Endothelial cell of umbilical vein (primary cell): ENCODE data around the gene NOXRED1. TPM values are rescaled to one million over a fixed set of nuclear protein-coding genes. Genes with fewer than 3 reads are reported as not detected.

ENCODE experiments used
- BruUV-seq: library from RNA; stranded (reverse); fragments of 400-500 nt; replicated peaks from 2 replicates; lab custom pipeline; 2021; lab: Mats Ljungman, UMichigan
- CTCF ChIA-PET: fragments of 300-600, 350-600 bp; sonication (Branson Sonifier 250); formaldehyde crosslinking; loops from one replicate; lab custom pipeline; 2021; ENCODE audit warnings: antibody characterized with exemption, inconsistent platforms; lab: Charles Lee
- POLR2A ChIA-PET: fragments of 300-600, 350-600 bp; sonication (Branson Sonifier 250); formaldehyde crosslinking; loops from one replicate; lab custom pipeline; 2021; ENCODE audit warnings: antibody characterized with exemption, inconsistent platforms; lab: Charles Lee
- DNase-seq: peaks from one replicate; pipeline ENCODE4 v3.0.0-alpha.2; 2011; ENCODE audit warnings: low read depth, low spot score
- FAIRE-seq: peaks from 2 replicates; lab custom pipeline; 2011; peaks lifted over from hg19 to GRCh38; lab: Jason Lieb, UNC
- H2AFZ ChIP-seq: 2 replicates; pipeline ENCODE4 v1.6.0; 2012; ENCODE audit warnings: low read depth, low read length, control low read depth, inconsistent platforms
- H3K27ac ChIP-seq: 2 replicates; pipeline ENCODE4 v1.5.1; 2011; ENCODE audit warnings: low read depth, mild to moderate bottlenecking, control low read depth, low read length, moderate library complexity; ENCODE audit not compliant: insufficient read depth
- H3K27me3 ChIP-seq, 2 experiments: 2 replicates each; pipeline versions ENCODE4 v1.6.0 to v1.6.1; 2011; ENCODE audit warnings: low read length in 2 of 2, mixed read lengths in 1 of 2; ENCODE audit not compliant: control insufficient read depth in 2 of 2, insufficient read depth in 2 of 2
- H3K36me3 ChIP-seq, 2 experiments: 2 replicates in 1 of 2; 3 replicates in 1 of 2; pipeline ENCODE4 v1.5.1; 2011; ENCODE audit warnings: low read length in 2 of 2, mild to moderate bottlenecking in 1 of 2, moderate library complexity in 1 of 2; ENCODE audit not compliant: control insufficient read depth in 2 of 2, insufficient read depth in 2 of 2; ENCODE audit errors: extremely low read depth in 1 of 2
- H3K4me1 ChIP-seq: 3 replicates; pipeline ENCODE4 v1.5.1; 2011; ENCODE audit warnings: mild to moderate bottlenecking, low read length; ENCODE audit not compliant: control insufficient read depth, insufficient read depth; ENCODE audit errors: extremely low read depth
- H3K4me2 ChIP-seq: 2 replicates; pipeline ENCODE4 v1.6.1; 2011; ENCODE audit warnings: low read length, control low read depth, mixed read lengths; ENCODE audit not compliant: insufficient read depth
- H3K4me3 ChIP-seq, 3 experiments: fragments of 200-600 bp in 1 of 3; sonication (generic), shearing (Covaris generic) in 1 of 3; replicated peaks in 1 of 3; 2 replicates each; pipeline ENCODE4 v1.5.1; 2011 to 2016; ENCODE audit warnings: control low read depth in 3 of 3, low read length in 3 of 3, mild to moderate bottlenecking in 2 of 3, inconsistent platforms in 1 of 3, low read depth in 1 of 3, moderate library complexity in 1 of 3; ENCODE audit not compliant: insufficient read depth in 1 of 3
- H3K79me2 ChIP-seq: 2 replicates; pipeline ENCODE4 v1.6.0; 2012; ENCODE audit warnings: low read length, inconsistent platforms; ENCODE audit not compliant: control insufficient read depth, insufficient read depth
- H3K9ac ChIP-seq: replicated peaks from 2 replicates; pipeline ENCODE3; 2011; ENCODE audit warnings: low read length, control low read depth; ENCODE audit not compliant: insufficient read depth; ENCODE audit errors: extremely low read depth
- H3K9me1 ChIP-seq: replicated peaks from 3 replicates; pipeline ENCODE4 v1.6.0; 2011; ENCODE audit warnings: mild to moderate bottlenecking, low read length; ENCODE audit not compliant: control insufficient read depth, insufficient read depth; ENCODE audit errors: extremely low read depth
- H3K9me3 ChIP-seq: replicated peaks from 2 replicates; pipeline ENCODE4 v1.5.1; 2012; ENCODE audit warnings: low read length, inconsistent platforms; ENCODE audit not compliant: control insufficient read depth, insufficient read depth
- H4K20me1 ChIP-seq: replicated peaks from 2 replicates; pipeline ENCODE3; 2011; ENCODE audit warnings: mild to moderate bottlenecking, low read length; ENCODE audit not compliant: control insufficient read depth, insufficient read depth; ENCODE audit errors: extremely low read depth
- CTCF ChIP-seq, 2 donors: IDR thresholded peaks; 1 replicate in 1 of 2; 2 replicates in 1 of 2; pipeline ENCODE4 v1.5.1; 2011; ENCODE audit warnings: low read length in 2 of 2, mild to moderate bottlenecking in 2 of 2, moderate library complexity in 2 of 2, control low read depth in 1 of 2, inconsistent platforms in 1 of 2, low read depth in 1 of 2; ENCODE audit not compliant: insufficient read depth in 1 of 2; ENCODE audit errors: extremely low read depth in 1 of 2
- FOS ChIP-seq: IDR thresholded peaks from 2 replicates; pipeline ENCODE4 v1.6.1; 2011; ENCODE audit warnings: mild to moderate bottlenecking, low read length, moderate library complexity, borderline replicate concordance; ENCODE audit not compliant: insufficient read depth
- JUN ChIP-seq: IDR thresholded peaks from 2 replicates; pipeline ENCODE4 v1.6.1; 2011; ENCODE audit warnings: borderline replicate concordance, low read depth; ENCODE audit not compliant: insufficient read length, insufficient read depth
- POLR2A ChIP-seq: IDR thresholded peaks from 2 replicates; pipeline ENCODE4 v1.6.1; 2012; ENCODE audit warnings: low read depth, mild to moderate bottlenecking, control low read depth, low read length
- POLR2AphosphoS5 ChIP-seq: IDR thresholded peaks from 2 replicates; pipeline ENCODE4 v1.6.1; 2012; ENCODE audit warnings: low read depth, mild to moderate bottlenecking, control low read depth, low read length, moderate library complexity; ENCODE audit not compliant: insufficient read depth
- dilution Hi-C: fragments of 300-500 bp; cut with MboI; formaldehyde crosslinking; loops from one replicate; pipeline ENCODE4 v1.15.0; 2019; ENCODE audit warnings: low sequenced_read_pairs; ENCODE audit not compliant: extremely low pct_ligation_motif_present
- intact Hi-C: fragments of 100-400 bp; cut with micrococcal nuclease; formaldehyde crosslinking; loops from one replicate; pipeline ENCODE4 v1.10.0; 2022
- polyA plus RNA-seq, 4 experiments: library from polyadenylated mRNA; depleted of rRNA in 3 of 4; stranded (reverse) in 3 of 4; unstranded in 1 of 4; fragments of >200 nt; gene quantifications; 2 replicates each; pipeline versions ENCODE4 v1.2.1 to v1.2.3, GENCODE V29; 2011 to 2012; ENCODE audit warnings: missing spikeins in 1 of 4
- total RNA-seq: library from RNA; stranded (reverse); gene quantifications from 2 replicates; pipeline ENCODE4 v1.2.3, GENCODE V29; 2021

NOXRED1 gene
- total and polyA plus RNA-seq, 2 donors (not counting 3 experiments of a cell fraction or from before 2014, with no cell fraction given): 0.15 to 0.33 TPM

GRCh38 chr14:77390188-77390587 lies 33.1 kb downstream of the NOXRED1 start:
- Histone ChIP-seq H3K79me2 (no peaks in the 10 kb centered on the region), H3K4me2 (no peak overlapping the region), H3K4me1 (no peaks in the 10 kb centered on the region), H3K4me3 (no peak overlapping the region), H2AFZ (no peak overlapping the region), H3K9me3 (no peaks in the 10 kb centered on the region), H3K9ac (no peak overlapping the region), H4K20me1 (no peaks in the 10 kb centered on the region), H3K9me1 (no peaks in the 10 kb centered on the region), H3K36me3 (no peaks in the 10 kb centered on the region), H3K27me3 (no peaks in the 10 kb centered on the region), H3K27ac (no peak overlapping the region)
- dilution Hi-C loops (no loop called here), intact Hi-C loops (no loop called here)
- ChIA-PET CTCF (interaction anchor here (1.0 kb wide), 1 partner anchor 13 kb away, joined by 3 read pairs; the partner anchor contains the start of genes SAMD15 and TMED8), POLR2A (no interaction called here)
- no TSS peak for BruUV-seq
- no peak for FAIRE-seq
- no peak for DNase-seq
- TF ChIP-seq FOS (no peak), CTCF (IDR thresholded peaks at IDR 0.05; ENCODE audit: extremely low read depth in 1 of 2, insufficient read depth in 1 of 2, low read depth in 1 of 2, low read length in 2 of 2) (no peak)

- H3K27ac ChIP-seq: no peak overlapping the region
- H4K20me1 ChIP-seq: no peaks in the 10 kb centered on the region
- no peaks in the 10 kb centered on the region for H3K27me3 ChIP-seq
- FAIRE-seq: no peak
- intact Hi-C loops (no loop called here), dilution Hi-C loops (no loop called here)
- no peaks in the 10 kb centered on the region for H3K9me3 ChIP-seq
- H3K4me3 ChIP-seq: no peak overlapping the region
- no peak overlapping the region for H2AFZ ChIP-seq
- H3K9me1 ChIP-seq: no peaks in the 10 kb centered on the region
- no peak overlapping the region for H3K4me2 ChIP-seq
- H3K4me1 ChIP-seq: peaks cover 15% of the 10 kb centered on the region
- no peak for TF ChIP-seq JUN
- no peak for TF ChIP-seq POLR2AphosphoS5
- TF ChIP-seq POLR2A: no peak
- no TSS peak for BruUV-seq
- no peak for DNase-seq
- H3K36me3 ChIP-seq: no peaks in the 10 kb centered on the region
- ChIA-PET POLR2A (no interaction called here), CTCF (interaction anchor here (1.0 kb wide), 1 partner anchor 63 kb away, joined by 3 read pairs; no protein-coding TSS in a partner anchor)
- H3K9ac ChIP-seq: no peak overlapping the region
- H3K79me2 ChIP-seq: peaks cover 9% of the 10 kb centered on the region
Observed at GRCh38 chr14:77378701-77379100, 44.6 kb downstream of the NOXRED1 start.
